Loucy (cell line): ENCODE data around the gene IL12RB2.

Experiments used
- CTCF ChIP-seq: fragments of 200-600 bp; sonication (generic); conservative IDR thresholded peaks from 2 replicates; pipeline ENCODE4 v1.5.1; 2014; ENCODE audit warnings: mild to moderate bottlenecking, antibody characterized with exemption, low read length
- EZH2phosphoT487 ChIP-seq: fragments of 200-600 bp; IDR thresholded peaks from 2 replicates; pipeline ENCODE4 v1.6.1; 2018; ENCODE audit warnings: antibody characterized with exemption, mild to moderate bottlenecking, moderate library complexity, borderline replicate concordance

- TF ChIP-seq CTCF (no peak), EZH2phosphoT487 (no peak)
These were observed 93.8 kb downstream of the IL12RB2 start for GRCh38 chr1:67401443-67401842.
